PFSK-1 (cell line): Measurements from ENCODE around the gene ARFGAP1.

Experiments used
- POLR2AphosphoS5 ChIP-seq: IDR thresholded peaks from 2 replicates; pipeline ENCODE4 v1.6.1; 2012; ENCODE audit warnings: low read depth, mild to moderate bottlenecking, control low read depth, low read length, moderate library complexity
- TAF1 ChIP-seq: IDR thresholded peaks from 2 replicates; pipeline ENCODE4 v1.6.1; 2012; ENCODE audit warnings: low read length, control low read depth, borderline replicate concordance; ENCODE audit not compliant: insufficient read depth
- TF ChIP-seq, protein P1 (sequence below), 2 experiments: IDR thresholded peaks; 2 replicates each; pipeline versions ENCODE4 v1.6.1 to v1.8.0; 2011 to 2012; ENCODE audit warnings: low read depth in 2 of 2, low read length in 2 of 2, control low read depth in 1 of 2, inconsistent platforms in 1 of 2, mild to moderate bottlenecking in 1 of 2, moderate library complexity in 1 of 2; ENCODE audit not compliant: insufficient read depth in 1 of 2

DNA sequence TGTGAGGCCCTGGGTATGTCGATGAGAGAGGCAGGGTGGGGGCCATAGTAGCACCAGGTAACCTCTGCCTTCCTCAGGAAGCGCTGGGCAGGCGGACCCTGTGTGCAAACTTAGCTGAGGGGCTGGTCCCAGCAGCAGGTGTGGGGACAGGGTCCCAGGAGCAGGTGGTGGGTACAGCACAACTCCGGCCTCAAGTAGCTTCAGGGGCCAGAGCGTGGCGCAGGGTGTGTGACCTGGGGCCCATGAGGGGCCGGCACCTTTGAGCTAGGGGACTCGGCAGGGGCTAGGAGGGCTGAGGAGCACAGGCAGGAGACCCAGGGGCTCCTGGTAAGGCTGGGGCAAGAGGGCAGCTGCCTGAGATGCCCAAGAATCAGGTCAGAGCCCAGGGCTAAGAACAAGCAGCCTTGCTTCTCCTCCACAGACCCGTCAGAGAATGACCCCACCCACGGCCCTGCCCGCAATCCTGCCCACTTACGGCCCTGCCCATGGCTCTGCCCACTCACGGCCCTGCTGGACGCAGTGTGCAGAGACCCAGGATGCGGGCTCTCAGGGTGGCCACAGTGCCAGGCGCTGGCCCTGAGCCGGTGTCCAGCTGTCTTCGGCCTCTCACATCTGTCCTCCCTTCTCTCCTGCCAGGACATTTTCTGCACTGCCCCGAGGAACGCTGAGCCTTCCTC is 57.6 kb downstream of the ARFGAP1 start:
- TF ChIP-seq POLR2AphosphoS5 (no peak), TAF1 (no peak)
- TF ChIP-seq, protein P1, sequence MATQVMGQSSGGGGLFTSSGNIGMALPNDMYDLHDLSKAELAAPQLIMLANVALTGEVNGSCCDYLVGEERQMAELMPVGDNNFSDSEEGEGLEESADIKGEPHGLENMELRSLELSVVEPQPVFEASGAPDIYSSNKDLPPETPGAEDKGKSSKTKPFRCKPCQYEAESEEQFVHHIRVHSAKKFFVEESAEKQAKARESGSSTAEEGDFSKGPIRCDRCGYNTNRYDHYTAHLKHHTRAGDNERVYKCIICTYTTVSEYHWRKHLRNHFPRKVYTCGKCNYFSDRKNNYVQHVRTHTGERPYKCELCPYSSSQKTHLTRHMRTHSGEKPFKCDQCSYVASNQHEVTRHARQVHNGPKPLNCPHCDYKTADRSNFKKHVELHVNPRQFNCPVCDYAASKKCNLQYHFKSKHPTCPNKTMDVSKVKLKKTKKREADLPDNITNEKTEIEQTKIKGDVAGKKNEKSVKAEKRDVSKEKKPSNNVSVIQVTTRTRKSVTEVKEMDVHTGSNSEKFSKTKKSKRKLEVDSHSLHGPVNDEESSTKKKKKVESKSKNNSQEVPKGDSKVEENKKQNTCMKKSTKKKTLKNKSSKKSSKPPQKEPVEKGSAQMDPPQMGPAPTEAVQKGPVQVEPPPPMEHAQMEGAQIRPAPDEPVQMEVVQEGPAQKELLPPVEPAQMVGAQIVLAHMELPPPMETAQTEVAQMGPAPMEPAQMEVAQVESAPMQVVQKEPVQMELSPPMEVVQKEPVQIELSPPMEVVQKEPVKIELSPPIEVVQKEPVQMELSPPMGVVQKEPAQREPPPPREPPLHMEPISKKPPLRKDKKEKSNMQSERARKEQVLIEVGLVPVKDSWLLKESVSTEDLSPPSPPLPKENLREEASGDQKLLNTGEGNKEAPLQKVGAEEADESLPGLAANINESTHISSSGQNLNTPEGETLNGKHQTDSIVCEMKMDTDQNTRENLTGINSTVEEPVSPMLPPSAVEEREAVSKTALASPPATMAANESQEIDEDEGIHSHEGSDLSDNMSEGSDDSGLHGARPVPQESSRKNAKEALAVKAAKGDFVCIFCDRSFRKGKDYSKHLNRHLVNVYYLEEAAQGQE (IDR thresholded peaks at IDR 0.05; ENCODE audit: insufficient read depth in 1 of 2, low read depth in 2 of 2, low read length in 2 of 2): no peak
